Ovary (tissue), 3 donors: ENCODE results near the gene DAZ1.
"Not testable (repeated sequence)": the region's sequence is repeated elsewhere in the genome, so short reads cannot be mapped to it uniquely, and the experiment has no call there.

Experiments
- CTCF ChIP-seq, 3 donors: fragments of 450-650 bp in 2 of 3; fragments of 200-600 bp in 1 of 3; IDR thresholded peaks; one replicate each; pipeline versions ENCODE4 v1.5.1 to v1.8.0; 2016 to 2022; ENCODE audit warnings: antibody characterized with exemption in 3 of 3, mild to moderate bottlenecking in 1 of 3
- EP300 ChIP-seq: sonication (generic); formaldehyde crosslinking; IDR thresholded peaks from one replicate; pipeline ENCODE4 v1.6.1; 2017; ENCODE audit warnings: antibody characterized with exemption
- POLR2A ChIP-seq: fragments of 450-650 bp; IDR thresholded peaks from one replicate; pipeline ENCODE4 v1.6.1; 2017; ENCODE audit warnings: antibody characterized with exemption, mild to moderate bottlenecking, moderate library complexity
- donor health status: DM: no; HTN: no; CAD: no.

- not testable (repeated sequence) for TF ChIP-seq EP300; CTCF (IDR thresholded peaks at IDR 0.05); POLR2A
Observed at GRCh38 chrY:23198908-23199307, at the start of gene DAZ1.
